ENCODE data around the gene CAT.

- TF ChIP-seq CTCF (IDR thresholded peaks at IDR 0.05; ENCODE audit: insufficient read depth, low read length, poor library complexity, severe bottlenecking) (no peak), EZH2phosphoT487 (conservative IDR thresholded peaks at IDR 0.05; ENCODE audit: low read length) (no peak)
These were observed 51.6 kb downstream of the CAT start for GRCh38 chr11:34490304-34490703.
